Measurements from ENCODE around the gene C1S. TPM values are rescaled to one million over a fixed set of nuclear protein-coding genes. Genes with fewer than 3 reads are reported as not detected.
A peak's percentile ranks its signal among the peaks of the same experiment; 100 is the strongest.

Gene C1S
- total RNA-seq, 2 donors from 2014 or later, result 105 to 157 TPM

DNA sequence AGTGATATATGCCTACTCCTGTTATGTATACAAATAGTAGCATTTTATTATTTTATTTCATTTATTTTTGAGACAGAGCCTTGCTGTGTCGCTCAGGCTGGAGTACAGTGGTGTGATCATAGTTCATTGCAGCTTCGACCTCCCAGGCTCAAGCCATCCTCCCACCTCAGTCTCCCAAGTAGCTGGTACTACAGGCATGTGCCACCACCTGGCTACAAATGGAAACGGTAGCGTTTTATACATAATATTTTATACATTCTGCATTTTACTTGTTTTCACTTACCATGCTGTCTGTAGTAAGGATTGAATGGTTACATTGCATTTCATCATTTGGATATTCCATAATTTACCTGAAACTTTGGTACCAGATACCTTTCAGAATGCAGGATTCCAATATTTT lies 17.6 kb downstream of the C1S start:
- intact Hi-C loops (cut with DNase I), result no loop called here
- 41 to 49% methylated on average over 4 of the region's 4 CpGs for WGBS, 2 donors
- no peaks in the 10 kb centered on the region for H3K27me3 ChIP-seq
- H3K36me3 ChIP-seq (replicated peaks in 1 of 2; ENCODE audit: insufficient read depth in 1 of 2, low read depth in 2 of 2), result peaks cover 0 to 4% of the 10 kb centered on the region in 2 donors
- peaks cover 5% of the 10 kb centered on the region for H3K4me1 ChIP-seq
- no peak overlapping the region for H3K4me3 ChIP-seq
- H3K27ac ChIP-seq, result no peak overlapping the region
- TF ChIP-seq POLR2A (IDR thresholded peaks at IDR 0.05) (no peak), CTCF (IDR thresholded peaks at IDR 0.05) (no peak)
- H3K9me3 ChIP-seq, result no peaks in the 10 kb centered on the region
- no peak for DNase-seq
- ATAC-seq, result no peak

- peaks cover 0 to 4% of the 10 kb centered on the region in 2 donors for H3K36me3 ChIP-seq (replicated peaks in 1 of 2; ENCODE audit: insufficient read depth in 1 of 2, low read depth in 2 of 2)
- no peak for TF ChIP-seq CTCF (IDR thresholded peaks at IDR 0.05)
- TF ChIP-seq POLR2A (IDR thresholded peaks at IDR 0.05), result no peak
- ATAC-seq (peak; percentile 22), DNase-seq (no peak)
- peak overlapping the region in 2 of 4 donors; percentile 46 to 70 for H3K27ac ChIP-seq
- peaks cover 5% of the 10 kb centered on the region for H3K4me1 ChIP-seq
- H3K9me3 ChIP-seq, result no peaks in the 10 kb centered on the region
- intact Hi-C loops (cut with DNase I), result no loop called here
- no peak overlapping the region for H3K4me3 ChIP-seq
- no peaks in the 10 kb centered on the region for H3K27me3 ChIP-seq
These were observed 19.3 kb downstream of the C1S start for GRCh38 chr12:7079826-7080125.

GRCh38 chr12:7081037-7081436 lies 20.5 kb downstream of the C1S start:
- Histone ChIP-seq H3K4me3 (no peak overlapping the region), H3K36me3 (replicated peaks in 1 of 2; ENCODE audit: insufficient read depth in 1 of 2, low read depth in 2 of 2) (peaks cover 0 to 4% of the 10 kb centered on the region in 2 donors), H3K27ac (no peak overlapping the region), H3K27me3 (no peaks in the 10 kb centered on the region), H3K4me1 (peaks cover 5% of the 10 kb centered on the region), H3K9me3 (no peaks in the 10 kb centered on the region)
- ATAC-seq (no peak), DNase-seq (no peak)
- intact Hi-C loops (cut with DNase I), result no loop called here
- 78 to 82% methylated on average over 13 to 14 of the region's 14 CpGs for WGBS, 2 donors
- TF ChIP-seq POLR2A (IDR thresholded peaks at IDR 0.05) (no peak), CTCF (IDR thresholded peaks at IDR 0.05) (no peak)

GRCh38 chr12:7083125-7083524 lies 22.6 kb downstream of the C1S start:
- intact Hi-C loops (cut with DNase I), result no loop called here
- H3K36me3 ChIP-seq (replicated peaks in 1 of 2; ENCODE audit: insufficient read depth in 1 of 2, low read depth in 2 of 2), result peaks cover 0 to 4% of the 10 kb centered on the region in 2 donors
- ATAC-seq, result no peak

More at GRCh38 chr12:7083125-7083524, 22.6 kb downstream of the C1S start:
- H3K27ac ChIP-seq, result no peak overlapping the region
- peaks cover 5% of the 10 kb centered on the region for H3K4me1 ChIP-seq
- H3K9me3 ChIP-seq, result no peaks in the 10 kb centered on the region
- no peak for DNase-seq
- H3K4me3 ChIP-seq, result no peak overlapping the region
- TF ChIP-seq CTCF (IDR thresholded peaks at IDR 0.05), result no peak
- no peak for TF ChIP-seq POLR2A (IDR thresholded peaks at IDR 0.05)
- H3K27me3 ChIP-seq, result no peaks in the 10 kb centered on the region

Measured in body of pancreas (tissue), 4 donors.